ENCODE data around the gene SORCS2.

DNA sequence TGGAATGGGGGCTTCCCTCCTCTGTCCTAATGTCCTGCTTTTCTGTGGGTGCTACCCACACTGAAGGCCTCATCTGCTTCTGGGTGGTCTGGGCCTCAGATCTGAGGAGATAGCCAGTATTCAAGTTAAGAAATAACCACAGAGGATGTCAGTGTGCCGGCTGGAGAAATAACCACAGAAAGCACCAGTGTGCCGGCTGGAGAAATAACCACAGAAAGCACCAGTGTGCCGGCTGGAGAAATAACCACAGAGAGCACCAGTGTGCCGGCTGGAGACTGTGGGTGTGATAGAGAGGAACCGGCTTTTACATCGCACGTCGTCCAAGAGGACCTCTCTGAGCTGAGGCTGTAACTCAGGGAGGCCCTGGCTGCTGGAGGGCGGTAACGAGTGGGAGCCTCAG is 308.1 kb downstream of the SORCS2 start:
- TF ChIP-seq, protein P1, sequence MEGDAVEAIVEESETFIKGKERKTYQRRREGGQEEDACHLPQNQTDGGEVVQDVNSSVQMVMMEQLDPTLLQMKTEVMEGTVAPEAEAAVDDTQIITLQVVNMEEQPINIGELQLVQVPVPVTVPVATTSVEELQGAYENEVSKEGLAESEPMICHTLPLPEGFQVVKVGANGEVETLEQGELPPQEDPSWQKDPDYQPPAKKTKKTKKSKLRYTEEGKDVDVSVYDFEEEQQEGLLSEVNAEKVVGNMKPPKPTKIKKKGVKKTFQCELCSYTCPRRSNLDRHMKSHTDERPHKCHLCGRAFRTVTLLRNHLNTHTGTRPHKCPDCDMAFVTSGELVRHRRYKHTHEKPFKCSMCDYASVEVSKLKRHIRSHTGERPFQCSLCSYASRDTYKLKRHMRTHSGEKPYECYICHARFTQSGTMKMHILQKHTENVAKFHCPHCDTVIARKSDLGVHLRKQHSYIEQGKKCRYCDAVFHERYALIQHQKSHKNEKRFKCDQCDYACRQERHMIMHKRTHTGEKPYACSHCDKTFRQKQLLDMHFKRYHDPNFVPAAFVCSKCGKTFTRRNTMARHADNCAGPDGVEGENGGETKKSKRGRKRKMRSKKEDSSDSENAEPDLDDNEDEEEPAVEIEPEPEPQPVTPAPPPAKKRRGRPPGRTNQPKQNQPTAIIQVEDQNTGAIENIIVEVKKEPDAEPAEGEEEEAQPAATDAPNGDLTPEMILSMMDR (IDR thresholded peaks at IDR 0.05), result no peak
- no peak for TF ChIP-seq POLR2A (IDR thresholded peaks at IDR 0.05)

Measured in esophagus squamous epithelium (tissue), 4 donors.